ENCODE results near the gene OLA1. TPM values are rescaled to one million over a fixed set of nuclear protein-coding genes. Genes with fewer than 3 reads are reported as not detected.

The OLA1 gene
- total and polyA plus RNA-seq, 2 experiments from 2014 or later: 94.0 to 150 TPM

GRCh38 chr2:174080672-174081121 is 167.6 kb downstream of the OLA1 start:
- H3K9me3 ChIP-seq (ENCODE audit: low read depth): no peaks in the 10 kb centered on the region
- H3K36me3 ChIP-seq: no peaks in the 10 kb centered on the region
- H3K4me1 ChIP-seq (ENCODE audit: low read depth): no peaks in the 10 kb centered on the region
- TF ChIP-seq CTCF (IDR thresholded peaks at IDR 0.05; ENCODE audit: low read depth, low read length): no peak
- peak in 1 of 2 donors; percentile 15 for DNase-seq (ENCODE audit: low read depth in 1 of 2, low spot score in 1 of 2)
- H3K27ac ChIP-seq: no peak overlapping the region
- H3K4me3 ChIP-seq: no peak overlapping the region
- no peaks in the 10 kb centered on the region for H3K27me3 ChIP-seq

GRCh38 chr2:174078275-174078674 is 170.1 kb downstream of the OLA1 start:
- Histone ChIP-seq H3K27ac (no peak overlapping the region), H3K4me1 (ENCODE audit: low read depth) (no peaks in the 10 kb centered on the region)
- TF ChIP-seq CTCF (IDR thresholded peaks at IDR 0.05; ENCODE audit: low read depth, low read length): peak; percentile 53

GRCh38 chr2:174076975-174077374 is 171.4 kb downstream of the OLA1 start:
- Histone ChIP-seq H3K27ac (no peak overlapping the region), H3K9me3 (ENCODE audit: low read depth) (no peaks in the 10 kb centered on the region), H3K36me3 (peaks cover 3% of the 10 kb centered on the region), H3K4me1 (ENCODE audit: low read depth) (no peaks in the 10 kb centered on the region), H3K27me3 (no peaks in the 10 kb centered on the region), H3K4me3 (no peak overlapping the region)
- no peak for TF ChIP-seq CTCF (IDR thresholded peaks at IDR 0.05; ENCODE audit: low read depth, low read length)
- no peak for DNase-seq (ENCODE audit: low read depth in 1 of 2, low spot score in 1 of 2)

More at GRCh38 chr2:174078275-174078674, 170.1 kb downstream of the OLA1 start:
- peaks cover 3% of the 10 kb centered on the region for H3K36me3 ChIP-seq
- H3K9me3 ChIP-seq (ENCODE audit: low read depth): no peaks in the 10 kb centered on the region
- no peaks in the 10 kb centered on the region for H3K27me3 ChIP-seq
- DNase-seq (ENCODE audit: low read depth in 1 of 2, low spot score in 1 of 2): peak in 1 of 2 donors; percentile 42
- H3K4me3 ChIP-seq: no peak overlapping the region

- H3K36me3 ChIP-seq: peaks cover 3% of the 10 kb centered on the region
- no peaks in the 10 kb centered on the region for H3K9me3 ChIP-seq (ENCODE audit: low read depth)
- H3K4me3 ChIP-seq: no peak overlapping the region
- DNase-seq (ENCODE audit: low read depth in 1 of 2, low spot score in 1 of 2): no peak
- no peak for TF ChIP-seq CTCF (IDR thresholded peaks at IDR 0.05; ENCODE audit: low read depth, low read length)
- no peaks in the 10 kb centered on the region for H3K27me3 ChIP-seq
- H3K27ac ChIP-seq: no peak overlapping the region
- H3K4me1 ChIP-seq (ENCODE audit: low read depth): no peaks in the 10 kb centered on the region
Measured at GRCh38 chr2:174076040-174076439, 172.3 kb downstream of the OLA1 start.

- no peak overlapping the region for H3K27ac ChIP-seq
- no peaks in the 10 kb centered on the region for H3K9me3 ChIP-seq (ENCODE audit: low read depth)
- TF ChIP-seq CTCF (IDR thresholded peaks at IDR 0.05; ENCODE audit: low read depth, low read length): no peak
- no peaks in the 10 kb centered on the region for H3K4me1 ChIP-seq (ENCODE audit: low read depth)
- H3K27me3 ChIP-seq: no peaks in the 10 kb centered on the region
- no peak overlapping the region for H3K4me3 ChIP-seq
- DNase-seq (ENCODE audit: low read depth in 1 of 2, low spot score in 1 of 2): no peak
- H3K36me3 ChIP-seq: peaks cover 3% of the 10 kb centered on the region
Measured at GRCh38 chr2:174074831-174075230, 173.5 kb downstream of the OLA1 start.

GRCh38 chr2:174072857-174073256 is 175.5 kb downstream of the OLA1 start:
- no peaks in the 10 kb centered on the region for H3K9me3 ChIP-seq (ENCODE audit: low read depth)
- H3K27ac ChIP-seq: no peak overlapping the region
- no peak for DNase-seq (ENCODE audit: low read depth in 1 of 2, low spot score in 1 of 2)
- TF ChIP-seq CTCF (IDR thresholded peaks at IDR 0.05; ENCODE audit: low read depth, low read length): no peak
- peaks cover 3% of the 10 kb centered on the region for H3K36me3 ChIP-seq
- H3K4me1 ChIP-seq (ENCODE audit: low read depth): no peaks in the 10 kb centered on the region
- no peaks in the 10 kb centered on the region for H3K27me3 ChIP-seq
- H3K4me3 ChIP-seq: no peak overlapping the region

Data from cardiac muscle cell (in vitro differentiated cells and primary cell).